ENCODE data around the gene U2AF2.

DNA sequence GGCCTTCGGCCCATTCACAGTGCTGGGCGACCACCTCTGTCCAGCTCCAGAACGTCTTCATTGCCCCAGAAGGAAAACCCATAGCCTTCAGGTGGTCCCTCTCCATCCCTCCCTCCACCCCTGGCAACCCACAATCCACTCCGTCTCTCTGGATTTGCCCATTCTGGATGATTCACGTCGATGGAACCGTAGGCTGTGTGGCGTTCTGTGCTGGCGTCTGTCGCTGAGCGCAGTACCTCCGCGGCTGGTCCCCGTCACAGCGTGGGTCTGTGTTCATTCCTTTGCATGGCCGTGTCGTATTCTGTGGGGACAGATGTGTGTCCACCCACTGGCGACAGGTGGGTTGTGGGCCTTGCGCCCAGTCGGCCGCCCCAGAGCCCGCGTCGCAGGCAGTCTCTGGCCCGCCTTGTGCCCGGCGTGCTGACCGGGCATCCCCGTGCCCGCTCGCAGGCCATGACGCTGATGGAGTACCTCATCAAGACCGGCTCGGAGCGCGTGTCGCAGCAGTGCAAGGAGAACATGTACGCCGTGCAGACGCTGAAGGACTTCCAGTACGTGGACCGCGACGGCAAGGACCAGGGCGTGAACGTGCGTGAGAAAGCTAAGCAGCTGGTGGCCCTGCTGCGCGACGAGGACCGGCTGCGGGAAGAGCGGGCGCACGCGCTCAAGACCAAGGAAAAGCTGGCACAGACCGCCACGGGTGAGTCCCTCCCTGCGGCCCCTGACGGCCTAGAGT is 30.3 kb downstream of the U2AF2 start:
- TF ChIP-seq EZH2 (IDR thresholded peaks at IDR 0.05; ENCODE audit: insufficient read depth, low read length): no peak
- TF ChIP-seq, protein P1, sequence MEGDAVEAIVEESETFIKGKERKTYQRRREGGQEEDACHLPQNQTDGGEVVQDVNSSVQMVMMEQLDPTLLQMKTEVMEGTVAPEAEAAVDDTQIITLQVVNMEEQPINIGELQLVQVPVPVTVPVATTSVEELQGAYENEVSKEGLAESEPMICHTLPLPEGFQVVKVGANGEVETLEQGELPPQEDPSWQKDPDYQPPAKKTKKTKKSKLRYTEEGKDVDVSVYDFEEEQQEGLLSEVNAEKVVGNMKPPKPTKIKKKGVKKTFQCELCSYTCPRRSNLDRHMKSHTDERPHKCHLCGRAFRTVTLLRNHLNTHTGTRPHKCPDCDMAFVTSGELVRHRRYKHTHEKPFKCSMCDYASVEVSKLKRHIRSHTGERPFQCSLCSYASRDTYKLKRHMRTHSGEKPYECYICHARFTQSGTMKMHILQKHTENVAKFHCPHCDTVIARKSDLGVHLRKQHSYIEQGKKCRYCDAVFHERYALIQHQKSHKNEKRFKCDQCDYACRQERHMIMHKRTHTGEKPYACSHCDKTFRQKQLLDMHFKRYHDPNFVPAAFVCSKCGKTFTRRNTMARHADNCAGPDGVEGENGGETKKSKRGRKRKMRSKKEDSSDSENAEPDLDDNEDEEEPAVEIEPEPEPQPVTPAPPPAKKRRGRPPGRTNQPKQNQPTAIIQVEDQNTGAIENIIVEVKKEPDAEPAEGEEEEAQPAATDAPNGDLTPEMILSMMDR (IDR thresholded peaks at IDR 0.05; ENCODE audit: insufficient read depth, low read depth, low read length): no peak

Measured in astrocyte (in vitro differentiated cells and primary cell).